Measurements from ENCODE around the gene MTARC2.

MTARC2 gene

GRCh38 chr1:220825819-220826551 is 77.9 kb downstream of the MTARC2 start:
- no peak for DNase-seq (ENCODE audit: low read depth in 1 of 2, low spot score in 1 of 2)

- no peak for DNase-seq (ENCODE audit: low read depth in 1 of 2, low spot score in 1 of 2)
These were observed 78.6 kb downstream of the MTARC2 start for GRCh38 chr1:220826729-220827128.

GRCh38 chr1:220827445-220828178 is 79.5 kb downstream of the MTARC2 start:
- DNase-seq (ENCODE audit: low read depth in 1 of 2, low spot score in 1 of 2) = no peak

GRCh38 chr1:220828179-220828490 is 80.0 kb downstream of the MTARC2 start:
- DNase-seq (ENCODE audit: low read depth in 1 of 2, low spot score in 1 of 2) = no peak

GRCh38 chr1:220828950-220829586 is 80.9 kb downstream of the MTARC2 start:
- DNase-seq (ENCODE audit: low read depth in 1 of 2, low spot score in 1 of 2) = no peak

DNA sequence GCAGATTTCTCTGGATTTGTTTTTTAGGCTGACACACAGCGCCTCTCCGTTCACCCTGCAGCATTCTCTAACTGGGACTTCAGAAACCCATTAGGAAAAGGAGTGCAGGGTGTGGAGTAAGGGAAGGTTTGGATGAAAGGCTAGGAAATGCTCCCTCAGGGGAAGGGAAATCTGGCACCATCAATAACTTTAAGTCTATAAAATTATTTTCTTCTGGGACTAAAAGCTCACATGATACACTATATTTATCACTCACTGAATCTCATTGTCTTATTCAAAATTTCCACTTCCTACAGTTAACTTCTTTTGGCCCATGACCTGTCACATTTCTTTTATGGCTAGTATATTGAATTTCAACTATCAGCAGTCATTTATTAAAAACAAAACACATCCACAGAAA is 85.3 kb downstream of the MTARC2 start:
- DNase-seq (ENCODE audit: low read depth in 1 of 2, low spot score in 1 of 2) = no peak
